Measurements from ENCODE around the gene NPPA. TPM values are rescaled to one million over a fixed set of nuclear protein-coding genes. Genes with fewer than 3 reads are reported as not detected.

Gene NPPA
- total and polyA plus RNA-seq, 10 of the 15 experiments (the other 5 are each of a cell fraction or from before 2014, with no cell fraction given) = 0.31 to 0.39 TPM; not detected in 8

DNA sequence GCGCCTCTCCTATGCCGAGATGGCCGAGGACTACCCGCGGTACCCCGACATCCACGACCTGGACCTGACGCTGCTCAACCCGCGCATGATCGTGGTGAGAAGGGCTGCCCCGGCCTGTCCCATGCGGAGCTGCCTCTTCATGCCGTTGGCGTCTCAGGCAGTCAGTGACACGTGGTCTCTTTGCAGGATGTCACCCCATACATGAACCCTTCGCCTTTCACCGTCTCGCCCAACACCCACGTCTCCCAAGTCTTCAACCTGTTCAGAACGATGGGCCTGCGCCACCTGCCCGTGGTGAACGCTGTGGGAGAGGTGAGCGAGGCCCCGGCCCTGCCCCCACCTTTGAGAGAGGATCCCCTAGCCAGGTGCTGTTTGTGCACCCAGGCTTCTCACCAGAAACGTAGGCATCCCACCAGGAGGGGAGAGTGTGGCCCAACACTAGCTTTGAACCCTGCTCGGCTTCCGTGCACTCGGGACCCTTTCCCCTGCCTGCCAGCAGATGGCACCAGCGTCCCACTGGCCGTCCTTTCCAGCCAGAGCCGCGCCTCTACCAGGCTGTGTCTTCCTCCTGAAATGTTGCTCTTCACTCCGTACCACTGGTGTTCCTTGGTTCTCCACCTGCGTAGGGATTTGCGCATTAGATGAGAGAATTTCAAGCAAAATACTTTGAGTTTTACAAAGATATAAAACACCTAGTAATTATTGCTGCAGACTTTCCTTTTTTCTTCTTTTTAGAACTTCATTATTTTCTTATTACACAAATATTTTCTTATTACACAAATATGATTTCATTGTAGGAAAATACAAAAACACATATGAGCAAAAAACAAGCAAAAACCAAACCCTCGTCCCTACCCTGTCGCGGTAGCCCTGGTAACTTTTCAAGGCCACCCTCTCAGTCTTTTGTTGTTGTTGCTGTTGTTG lies 9.0 kb downstream of the NPPA start:
- FAIRE-seq (peak; percentile 80), ATAC-seq (peak; percentile 97), DNase-seq (ENCODE audit: low read depth, low spot score) (peak; percentile 2)
- ChIA-PET RAD21 (ENCODE audit: unreplicated experiment) (interaction anchor here (0.6 to 2.2 kb wide), 10 partner anchors 9 to 193 kb away, joined by 3 to 10 read pairs (median 4); partner anchors contain the start of genes MFN2 and MIIP), POLR2A (no interaction called here), CTCF (interaction anchor here (0.6 to 4.5 kb wide), 20 partner anchors 8 to 276 kb away, joined by 3 to 24 read pairs (median 4); partner anchors contain the start of genes CLCN6, MIIP and NPPA), SMC1A (ENCODE audit: uncharacterized antibody, unreplicated experiment) (interaction anchor here (0.7 to 1.5 kb wide), 7 partner anchors 14 to 241 kb away, joined by 3 to 4 read pairs (median 3); no protein-coding TSS in a partner anchor)
- H3K9me3 ChIP-seq (replicated peaks; ENCODE audit: control insufficient read depth, insufficient read depth, low read length) = no peaks in the 10 kb centered on the region
- peaks cover 3% of the 10 kb centered on the region; the same call in 1 of the 2 replicates for H4K20me1 ChIP-seq (ENCODE audit: control insufficient read depth, insufficient read depth)
- H2AFZ ChIP-seq (ENCODE audit: control insufficient read depth, low read depth, low read length) = no peak overlapping the region
- intact Hi-C loops (cut with micrococcal nuclease; ENCODE audit: unreplicated experiment) (loop anchor here (1.0 to 2.0 kb wide), 3 partner anchors 56 to 128 kb away; no protein-coding TSS in a partner anchor), in situ Hi-C loops (cut with MboI) (no loop called here)
- BruUV-seq (replicated peaks) = no TSS peak
- 71% methylated on average over 40 of the region's 40 CpGs for WGBS (ENCODE audit: insufficient coverage, insufficient replicate concordance, low lambda C conversion rate, missing lambda C conversion rate)
- no peaks in the 10 kb centered on the region for H3K79me2 ChIP-seq (ENCODE audit: control insufficient read depth, insufficient read depth, low read length)
- H3K4me3 ChIP-seq = no peak overlapping the region
- H3K4me2 ChIP-seq (ENCODE audit: control insufficient read depth, insufficient read depth) = no peak overlapping the region
- no peaks in the 10 kb centered on the region for H3K27me3 ChIP-seq (replicated peaks in 1 of 2; ENCODE audit: control insufficient read depth in 2 of 2, insufficient read depth in 2 of 2, low read length in 1 of 2)
- peaks cover 34 to 41% of the 10 kb centered on the region in 2 experiments for H3K36me3 ChIP-seq (ENCODE audit: control insufficient read depth in 2 of 2, insufficient read depth in 2 of 2, low read length in 1 of 2)
- H3K9ac ChIP-seq (ENCODE audit: control insufficient read depth, insufficient read depth, low read length) = no peak overlapping the region
- H3K27ac ChIP-seq (ENCODE audit: control insufficient read depth, insufficient read depth) = no peak overlapping the region
- H3K4me1 ChIP-seq (ENCODE audit: control insufficient read depth, insufficient read depth, low read length) = peaks cover 17% of the 10 kb centered on the region
- no peak for TF ChIP-seq SMAD5 (IDR thresholded peaks at IDR 0.05; ENCODE audit: low read depth)
- no peak for TF ChIP-seq SPI1 (IDR thresholded peaks at IDR 0.05; ENCODE audit: borderline replicate concordance, insufficient read depth, low read depth, low read length)
- TF ChIP-seq FOXM1 (IDR thresholded peaks at IDR 0.05; ENCODE audit: low read depth, low read length) = no peak
- TF ChIP-seq EP300 (IDR thresholded peaks at IDR 0.05; ENCODE audit: borderline replicate concordance in 1 of 2, control insufficient read depth in 1 of 2, low read depth in 2 of 2, low read length in 2 of 2) = no peak
- 0 out of 2 replicates have a peak, but pooled peaks have one; percentile 66 for TF ChIP-seq HDGF (IDR thresholded peaks at IDR 0.05)
- no peak for TF ChIP-seq SKIL (IDR thresholded peaks at IDR 0.05; ENCODE audit: low read depth, poor library complexity, severe bottlenecking)
- no peak for TF ChIP-seq NR2C2 (IDR thresholded peaks at IDR 0.05; ENCODE audit: borderline replicate concordance, control insufficient read depth, insufficient read length, low read depth)
- no peak for TF ChIP-seq HDAC6 (IDR thresholded peaks at IDR 0.05; ENCODE audit: unreplicated experiment)
- TF ChIP-seq MEF2B (IDR thresholded peaks at IDR 0.05; ENCODE audit: partially characterized antibody, poor library complexity, severe bottlenecking) = no peak
- TF ChIP-seq TCF7 (IDR thresholded peaks at IDR 0.05; ENCODE audit: borderline replicate concordance) = no peak
- TF ChIP-seq CTCF (IDR thresholded peaks at IDR 0.05 in 2 of 3, conservative IDR thresholded peaks at IDR 0.05 in 1 of 3; ENCODE audit: control insufficient read depth in 2 of 3, extremely low read depth in 1 of 3, insufficient read depth in 1 of 3, low read depth in 3 of 3, low read length in 3 of 3) = peak; percentile 97 to 99 (median 99)
- TF ChIP-seq CBFB (IDR thresholded peaks at IDR 0.05; ENCODE audit: low read depth) = no peak
- no peak for TF ChIP-seq FOXK2 (IDR thresholded peaks at IDR 0.05)
- TF ChIP-seq, protein P1, sequence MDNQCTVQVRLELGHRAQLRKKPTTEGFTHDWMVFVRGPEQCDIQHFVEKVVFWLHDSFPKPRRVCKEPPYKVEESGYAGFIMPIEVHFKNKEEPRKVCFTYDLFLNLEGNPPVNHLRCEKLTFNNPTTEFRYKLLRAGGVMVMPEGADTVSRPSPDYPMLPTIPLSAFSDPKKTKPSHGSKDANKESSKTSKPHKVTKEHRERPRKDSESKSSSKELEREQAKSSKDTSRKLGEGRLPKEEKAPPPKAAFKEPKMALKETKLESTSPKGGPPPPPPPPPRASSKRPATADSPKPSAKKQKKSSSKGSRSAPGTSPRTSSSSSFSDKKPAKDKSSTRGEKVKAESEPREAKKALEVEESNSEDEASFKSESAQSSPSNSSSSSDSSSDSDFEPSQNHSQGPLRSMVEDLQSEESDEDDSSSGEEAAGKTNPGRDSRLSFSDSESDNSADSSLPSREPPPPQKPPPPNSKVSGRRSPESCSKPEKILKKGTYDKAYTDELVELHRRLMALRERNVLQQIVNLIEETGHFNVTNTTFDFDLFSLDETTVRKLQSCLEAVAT (IDR thresholded peaks at IDR 0.05) = no peak
- no peak for TF ChIP-seq WRNIP1 (IDR thresholded peaks at IDR 0.05; ENCODE audit: borderline replicate concordance, low read depth, low read length)
- TF ChIP-seq YY1 (IDR thresholded peaks at IDR 0.05; ENCODE audit: low read depth, low read length) = peak; percentile 64; the same call in 1 of the 2 replicates
- TF ChIP-seq SMARCA5 (IDR thresholded peaks at IDR 0.05) = no peak

Measured in GM12878 (cell line).